OCI-LY1 (cell line): ENCODE results near the gene MTHFD1L.

Experiments used
- H2AFZ ChIP-seq: fragments of 200-600 bp; sonication (generic), shearing (Covaris generic); 2 replicates; pipeline ENCODE4 v1.6.0; 2014; ENCODE audit warnings: antibody characterized with exemption, mild to moderate bottlenecking, low read length
- H3F3A ChIP-seq: fragments of 200-600 bp; sonication (generic), shearing (Covaris generic); 2 replicates; pipeline ENCODE4 v1.6.0; 2014; ENCODE audit warnings: mild to moderate bottlenecking, antibody characterized with exemption, low read length, moderate library complexity; ENCODE audit not compliant: insufficient read depth
- H3K27ac ChIP-seq: fragments of 200-600 bp; sonication (generic); 2 replicates; pipeline ENCODE4 v1.5.1; 2014; ENCODE audit warnings: low read length, mixed run types, mild to moderate bottlenecking, low read depth; ENCODE audit not compliant: poor library complexity, severe bottlenecking
- H3K27me3 ChIP-seq: fragments of 200-600 bp; sonication (generic); 2 replicates; pipeline ENCODE4 v1.6.0; 2014; ENCODE audit warnings: antibody characterized with exemption, mild to moderate bottlenecking, low read length, moderate library complexity; ENCODE audit not compliant: insufficient read depth
- H3K36me3 ChIP-seq: fragments of 200-600 bp; sonication (generic); 2 replicates; pipeline ENCODE4 v1.6.1; 2014; ENCODE audit warnings: mild to moderate bottlenecking, antibody characterized with exemption, low read length, moderate library complexity, mixed read lengths; ENCODE audit not compliant: insufficient read depth
- H3K4me1 ChIP-seq: fragments of 200-600 bp; sonication (generic); 2 replicates; pipeline ENCODE4 v1.5.1; 2014; ENCODE audit warnings: mild to moderate bottlenecking, low read length, moderate library complexity; ENCODE audit not compliant: insufficient read depth, severe bottlenecking
- H3K4me2 ChIP-seq: fragments of 200-600 bp; sonication (generic), shearing (Covaris generic); 2 replicates; pipeline ENCODE4 v1.6.1; 2014; ENCODE audit warnings: low read length
- H3K4me3 ChIP-seq: fragments of 200-600 bp; sonication (generic); 2 replicates; pipeline ENCODE4 v1.5.1; 2014; ENCODE audit warnings: low read length, low read depth, mild to moderate bottlenecking, mixed read lengths; ENCODE audit not compliant: poor library complexity, severe bottlenecking
- H3K79me2 ChIP-seq: fragments of 200-600 bp; shearing (Covaris generic); 2 replicates; pipeline ENCODE4 v1.6.1; 2016; ENCODE audit warnings: mixed run types, low read length, mixed read lengths; ENCODE audit not compliant: insufficient read depth
- H3K9ac ChIP-seq: fragments of 200-600 bp; sonication (generic), shearing (Covaris generic); 2 replicates; pipeline ENCODE4 v1.6.1; 2014; ENCODE audit warnings: mild to moderate bottlenecking, low read length, mixed read lengths
- H3K9me2 ChIP-seq: fragments of 200-600 bp; sonication (generic), shearing (Covaris generic); 2 replicates; pipeline ENCODE4 v1.6.1; 2014; ENCODE audit warnings: low read depth, mild to moderate bottlenecking, low read length, mixed read lengths
- H3K9me3 ChIP-seq: fragments of 200-600 bp; shearing (Covaris generic); 2 replicates; pipeline ENCODE4 v1.6.1; 2014; ENCODE audit warnings: low read length, mixed read lengths
- H4K20me1 ChIP-seq: fragments of 200-600 bp; sonication (generic), shearing (Covaris generic); 2 replicates; pipeline ENCODE4 v1.6.0; 2016; ENCODE audit warnings: mild to moderate bottlenecking, low read length; ENCODE audit not compliant: insufficient read depth
- EZH2 ChIP-seq: fragments of 200-600 bp; sonication (generic), shearing (Covaris generic); IDR thresholded peaks from 2 replicates; pipeline ENCODE4 v1.8.0; 2017; ENCODE audit warnings: borderline replicate concordance, mixed run types, mild to moderate bottlenecking, antibody characterized with exemption, low read length, moderate library complexity, mixed read lengths
- TF ChIP-seq, protein P1 (sequence below): fragments of 200-600 bp; sonication (generic), shearing (Covaris generic); IDR thresholded peaks from 2 replicates; pipeline ENCODE4 v1.5.1; 2017; ENCODE audit warnings: mild to moderate bottlenecking, antibody characterized with exemption, low read length, moderate library complexity, mixed read lengths

Gene MTHFD1L

DNA sequence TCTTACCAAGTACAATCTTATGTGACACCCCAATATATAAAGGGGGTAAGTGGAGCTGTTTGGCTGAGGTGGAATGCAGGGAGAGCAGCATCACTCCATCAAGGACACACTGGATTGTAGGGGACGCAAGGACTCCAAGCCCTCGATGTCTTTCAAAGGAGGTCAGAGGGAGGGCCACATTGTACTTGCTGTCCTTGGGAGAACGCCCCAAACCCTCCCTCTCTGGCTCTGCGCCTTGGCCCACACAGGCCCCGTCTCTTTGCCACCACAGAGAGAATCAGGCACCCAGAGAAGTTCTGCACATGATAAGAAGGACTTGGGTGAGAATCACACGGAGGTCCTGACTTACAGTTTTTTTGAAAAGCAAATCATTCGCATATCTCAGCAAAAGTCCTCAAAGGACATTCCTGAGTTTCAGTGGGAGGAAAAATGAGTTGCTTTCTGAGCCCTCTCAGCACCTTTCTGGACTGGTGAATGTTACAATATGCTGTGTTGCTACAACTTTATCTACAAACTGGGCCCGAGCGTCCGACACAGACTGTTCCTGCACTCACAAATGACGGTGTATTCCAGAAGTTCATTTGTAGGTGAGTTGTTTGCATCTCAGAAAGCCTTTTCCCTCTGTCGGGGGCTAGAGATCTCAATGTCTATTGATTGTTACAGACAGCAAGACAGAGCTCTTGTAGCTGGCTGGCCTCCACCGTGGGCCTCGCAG, 281.8 kb downstream of the MTHFD1L start:
- Histone ChIP-seq H3K9ac (no peak overlapping the region), H3K4me1 (no peaks in the 10 kb centered on the region), H3K9me3 (no peaks in the 10 kb centered on the region), H3K79me2 (no peaks in the 10 kb centered on the region), H3K4me3 (no peak overlapping the region), H3K36me3 (no peaks in the 10 kb centered on the region), H2AFZ (no peak overlapping the region), H3K4me2 (no peak overlapping the region), H3K27ac (no peak overlapping the region), H4K20me1 (no peaks in the 10 kb centered on the region), H3K9me2 (no peaks in the 10 kb centered on the region), H3F3A (no peaks in the 10 kb centered on the region), H3K27me3 (no peaks in the 10 kb centered on the region; the same call in 1 of the 2 replicates)
- TF ChIP-seq EZH2 = no peak
- TF ChIP-seq, protein P1, sequence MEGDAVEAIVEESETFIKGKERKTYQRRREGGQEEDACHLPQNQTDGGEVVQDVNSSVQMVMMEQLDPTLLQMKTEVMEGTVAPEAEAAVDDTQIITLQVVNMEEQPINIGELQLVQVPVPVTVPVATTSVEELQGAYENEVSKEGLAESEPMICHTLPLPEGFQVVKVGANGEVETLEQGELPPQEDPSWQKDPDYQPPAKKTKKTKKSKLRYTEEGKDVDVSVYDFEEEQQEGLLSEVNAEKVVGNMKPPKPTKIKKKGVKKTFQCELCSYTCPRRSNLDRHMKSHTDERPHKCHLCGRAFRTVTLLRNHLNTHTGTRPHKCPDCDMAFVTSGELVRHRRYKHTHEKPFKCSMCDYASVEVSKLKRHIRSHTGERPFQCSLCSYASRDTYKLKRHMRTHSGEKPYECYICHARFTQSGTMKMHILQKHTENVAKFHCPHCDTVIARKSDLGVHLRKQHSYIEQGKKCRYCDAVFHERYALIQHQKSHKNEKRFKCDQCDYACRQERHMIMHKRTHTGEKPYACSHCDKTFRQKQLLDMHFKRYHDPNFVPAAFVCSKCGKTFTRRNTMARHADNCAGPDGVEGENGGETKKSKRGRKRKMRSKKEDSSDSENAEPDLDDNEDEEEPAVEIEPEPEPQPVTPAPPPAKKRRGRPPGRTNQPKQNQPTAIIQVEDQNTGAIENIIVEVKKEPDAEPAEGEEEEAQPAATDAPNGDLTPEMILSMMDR = no peak

DNA sequence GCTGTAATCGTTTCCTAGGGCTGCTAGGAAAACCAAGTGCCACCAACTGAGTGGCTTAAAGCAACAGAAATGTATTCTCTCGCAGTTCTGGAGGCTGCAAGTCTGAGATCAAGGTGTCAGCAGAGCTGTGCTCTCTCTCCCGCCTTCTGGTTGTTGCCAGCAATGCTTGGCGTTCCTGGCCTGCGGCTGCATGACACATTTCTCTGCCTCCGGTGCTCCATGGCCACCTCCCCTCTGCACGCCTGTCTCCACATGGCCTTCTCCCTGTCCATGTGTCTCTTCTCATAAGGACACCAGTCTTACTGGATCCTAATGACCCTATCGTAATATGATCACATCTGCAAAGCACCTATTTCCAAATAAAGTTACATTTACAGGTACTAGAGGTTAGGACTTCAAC, 282.6 kb downstream of the MTHFD1L start:
- Histone ChIP-seq H3K27me3 (peaks cover 3% of the 10 kb centered on the region; the same call in 1 of the 2 replicates), H3K4me3 (no peak overlapping the region), H3K4me1 (no peaks in the 10 kb centered on the region), H3K9me3 (no peaks in the 10 kb centered on the region), H3K27ac (no peak overlapping the region), H3K9ac (no peak overlapping the region), H2AFZ (no peak overlapping the region), H3F3A (no peaks in the 10 kb centered on the region), H3K4me2 (no peak overlapping the region), H3K36me3 (no peaks in the 10 kb centered on the region), H4K20me1 (no peaks in the 10 kb centered on the region), H3K9me2 (no peaks in the 10 kb centered on the region), H3K79me2 (no peaks in the 10 kb centered on the region)
- no peak for TF ChIP-seq EZH2
- TF ChIP-seq, protein P1 = no peak

DNA sequence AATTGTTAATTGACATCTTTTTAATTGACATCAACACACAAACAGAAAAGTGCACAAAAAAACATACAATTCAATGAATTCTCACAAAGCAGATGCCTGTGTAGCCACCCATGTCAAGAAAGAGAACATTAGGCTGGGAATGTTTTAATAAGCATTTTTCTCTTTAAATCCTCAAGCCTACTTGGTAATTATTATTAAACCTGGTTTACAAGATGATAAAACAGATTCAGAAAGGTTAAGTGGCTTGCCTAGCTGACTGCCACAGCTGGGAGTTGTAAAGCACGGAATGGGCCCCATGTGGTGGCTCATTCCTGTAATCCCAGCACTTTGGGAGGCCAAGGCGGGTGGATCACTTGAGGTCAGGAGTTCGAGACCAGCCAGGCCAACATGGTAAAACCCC, 284.3 kb downstream of the MTHFD1L start:
- Histone ChIP-seq H2AFZ (no peak overlapping the region), H3K4me3 (no peak overlapping the region), H3K27ac (no peak overlapping the region), H3K4me2 (no peak overlapping the region), H4K20me1 (no peaks in the 10 kb centered on the region), H3K79me2 (no peaks in the 10 kb centered on the region), H3K36me3 (no peaks in the 10 kb centered on the region), H3K9me3 (no peaks in the 10 kb centered on the region), H3K27me3 (peaks cover 3% of the 10 kb centered on the region; the same call in 1 of the 2 replicates), H3F3A (no peaks in the 10 kb centered on the region), H3K9ac (no peak overlapping the region), H3K4me1 (no peaks in the 10 kb centered on the region), H3K9me2 (no peaks in the 10 kb centered on the region)
- TF ChIP-seq EZH2 = no peak
- TF ChIP-seq, protein P1 = no peak
